Mesothelial cell of epicardium (in vitro differentiated cells): ENCODE results near the gene SHROOM1. TPM values are rescaled to one million over a fixed set of nuclear protein-coding genes. Genes with fewer than 3 reads are reported as not detected.

Experiments
- DNase-seq, 2 experiments: peaks; one replicate each; pipeline ENCODE4 v3.0.0; 2021; ENCODE audit warnings: low spot score in 2 of 2; ENCODE audit not compliant: unreplicated experiment in 2 of 2
- H3K27ac Mint-ChIP-seq: 2 replicates; pipeline ENCODE4 v1.8.0; 2021; ENCODE audit warnings: mixed read lengths
- H3K27me3 Mint-ChIP-seq: 2 replicates; pipeline ENCODE4 v1.8.0; 2021; ENCODE audit warnings: low read depth, mixed read lengths
- H3K36me3 Mint-ChIP-seq: 2 replicates; pipeline ENCODE4 v1.8.0; 2021; ENCODE audit warnings: mixed read lengths
- H3K4me1 Mint-ChIP-seq: 2 replicates; pipeline ENCODE4 v1.8.0; 2021; ENCODE audit warnings: mixed read lengths
- H3K4me3 Mint-ChIP-seq: 2 replicates; pipeline ENCODE4 v1.8.0; 2021; ENCODE audit warnings: mild to moderate bottlenecking, moderate library complexity, mixed read lengths
- H3K9me3 Mint-ChIP-seq: 2 replicates; pipeline ENCODE4 v1.8.0; 2021; ENCODE audit warnings: mixed read lengths
- total RNA-seq: library from RNA; stranded (reverse); gene quantifications from 3 replicates; pipeline ENCODE4 v1.2.1, GENCODE V29; 2021
- TF ChIP-seq, protein P1 (sequence below): fragments of 200-600 bp; sonication (generic); IDR thresholded peaks from one replicate; pipeline ENCODE4 v1.5.0; 2021; ENCODE audit warnings: antibody characterized with exemption; ENCODE audit not compliant: unreplicated experiment

The SHROOM1 gene, protein sequence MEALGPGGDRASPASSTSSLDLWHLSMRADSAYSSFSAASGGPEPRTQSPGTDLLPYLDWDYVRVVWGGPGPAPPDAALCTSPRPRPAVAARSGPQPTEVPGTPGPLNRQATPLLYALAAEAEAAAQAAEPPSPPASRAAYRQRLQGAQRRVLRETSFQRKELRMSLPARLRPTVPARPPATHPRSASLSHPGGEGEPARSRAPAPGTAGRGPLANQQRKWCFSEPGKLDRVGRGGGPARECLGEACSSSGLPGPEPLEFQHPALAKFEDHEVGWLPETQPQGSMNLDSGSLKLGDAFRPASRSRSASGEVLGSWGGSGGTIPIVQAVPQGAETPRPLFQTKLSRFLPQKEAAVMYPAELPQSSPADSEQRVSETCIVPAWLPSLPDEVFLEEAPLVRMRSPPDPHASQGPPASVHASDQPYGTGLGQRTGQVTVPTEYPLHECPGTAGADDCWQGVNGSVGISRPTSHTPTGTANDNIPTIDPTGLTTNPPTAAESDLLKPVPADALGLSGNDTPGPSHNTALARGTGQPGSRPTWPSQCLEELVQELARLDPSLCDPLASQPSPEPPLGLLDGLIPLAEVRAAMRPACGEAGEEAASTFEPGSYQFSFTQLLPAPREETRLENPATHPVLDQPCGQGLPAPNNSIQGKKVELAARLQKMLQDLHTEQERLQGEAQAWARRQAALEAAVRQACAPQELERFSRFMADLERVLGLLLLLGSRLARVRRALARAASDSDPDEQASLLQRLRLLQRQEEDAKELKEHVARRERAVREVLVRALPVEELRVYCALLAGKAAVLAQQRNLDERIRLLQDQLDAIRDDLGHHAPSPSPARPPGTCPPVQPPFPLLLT
- total RNA-seq: 8.6 to 12.2 TPM (median 8.6 TPM) in 3 replicates

DNA sequence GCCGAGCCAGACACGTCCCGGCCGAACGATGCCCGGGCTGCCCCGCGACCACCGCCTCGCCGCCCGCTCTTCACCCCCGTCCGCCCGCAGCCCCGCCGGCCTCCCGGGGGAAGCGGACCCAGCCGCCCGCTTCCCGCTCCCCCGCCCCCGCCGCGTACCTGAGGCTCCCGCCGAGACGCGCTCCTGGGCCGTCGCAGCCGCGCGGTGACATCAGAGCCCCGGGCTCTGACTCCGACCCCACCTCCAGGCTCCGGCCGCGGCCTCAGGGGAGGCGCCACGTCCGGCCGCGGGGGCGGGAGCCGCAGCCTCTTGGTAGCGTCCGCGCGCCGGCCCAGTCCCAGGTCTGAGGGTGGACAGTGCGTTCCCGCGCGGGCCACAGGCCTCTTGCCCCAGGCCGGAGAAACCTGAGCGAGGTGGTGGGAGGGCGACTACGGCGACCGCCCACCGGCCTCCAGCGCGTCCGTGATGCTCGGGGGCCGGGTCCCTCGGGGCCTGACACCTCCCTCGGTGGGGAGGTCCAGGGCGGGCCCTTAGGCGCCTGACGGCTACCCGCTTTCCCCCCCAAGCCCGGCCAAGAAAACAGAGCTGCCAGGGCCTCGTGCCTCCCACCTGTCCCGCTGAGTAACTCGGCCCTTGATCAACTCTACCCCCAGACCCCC, at the start of gene SHROOM1:
SHROOM1 (minus strand) TSS at position 212 of the 659 bp plus-strand sequence. CDS start 4,507 bp downstream, outside the sequence.
- Mint-ChIP-seq H3K4me1 (peaks cover 8% of the 10 kb centered on the region), H3K9me3 (no peaks in the 10 kb centered on the region), H3K4me3 (peak within 1 kb of the TSS; percentile 86), H3K27ac (peak within 1 kb of the TSS; percentile 78), H3K27me3 (peaks cover 46% of the 10 kb centered on the region), H3K36me3 (no peaks in the 10 kb centered on the region)
- TF ChIP-seq, protein P1, sequence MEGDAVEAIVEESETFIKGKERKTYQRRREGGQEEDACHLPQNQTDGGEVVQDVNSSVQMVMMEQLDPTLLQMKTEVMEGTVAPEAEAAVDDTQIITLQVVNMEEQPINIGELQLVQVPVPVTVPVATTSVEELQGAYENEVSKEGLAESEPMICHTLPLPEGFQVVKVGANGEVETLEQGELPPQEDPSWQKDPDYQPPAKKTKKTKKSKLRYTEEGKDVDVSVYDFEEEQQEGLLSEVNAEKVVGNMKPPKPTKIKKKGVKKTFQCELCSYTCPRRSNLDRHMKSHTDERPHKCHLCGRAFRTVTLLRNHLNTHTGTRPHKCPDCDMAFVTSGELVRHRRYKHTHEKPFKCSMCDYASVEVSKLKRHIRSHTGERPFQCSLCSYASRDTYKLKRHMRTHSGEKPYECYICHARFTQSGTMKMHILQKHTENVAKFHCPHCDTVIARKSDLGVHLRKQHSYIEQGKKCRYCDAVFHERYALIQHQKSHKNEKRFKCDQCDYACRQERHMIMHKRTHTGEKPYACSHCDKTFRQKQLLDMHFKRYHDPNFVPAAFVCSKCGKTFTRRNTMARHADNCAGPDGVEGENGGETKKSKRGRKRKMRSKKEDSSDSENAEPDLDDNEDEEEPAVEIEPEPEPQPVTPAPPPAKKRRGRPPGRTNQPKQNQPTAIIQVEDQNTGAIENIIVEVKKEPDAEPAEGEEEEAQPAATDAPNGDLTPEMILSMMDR: no peak
- peak in 1 of 2 experiments; percentile 35 for DNase-seq

DNA sequence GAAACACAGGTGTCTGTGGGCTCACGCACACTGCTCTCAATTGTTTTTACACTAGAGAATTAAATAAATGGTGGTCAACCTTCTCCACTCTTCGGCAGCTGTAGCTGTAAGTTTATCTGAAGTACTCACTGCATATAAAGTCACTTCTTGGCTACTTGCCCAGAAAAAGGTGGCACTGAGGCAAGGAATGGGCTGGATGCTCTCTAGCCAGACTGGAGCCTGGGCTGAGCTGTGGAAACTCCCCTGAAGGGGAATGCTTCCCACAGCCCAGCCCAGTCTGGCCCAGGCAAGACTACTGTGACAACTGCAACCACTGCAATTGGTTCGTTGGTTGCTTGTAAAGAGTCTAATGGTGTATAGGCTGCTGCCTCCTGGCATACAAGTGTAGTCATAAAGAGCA, 47.5 kb upstream of the SHROOM1 start:
- Mint-ChIP-seq H3K27me3 (no peaks in the 10 kb centered on the region), H3K36me3 (peaks cover 22% of the 10 kb centered on the region), H3K4me3 (no peak overlapping the region), H3K9me3 (no peaks in the 10 kb centered on the region), H3K27ac (peak overlapping the region; percentile 88), H3K4me1 (peaks cover 8% of the 10 kb centered on the region)
- DNase-seq: no peak
- TF ChIP-seq, protein P1: no peak

DNA sequence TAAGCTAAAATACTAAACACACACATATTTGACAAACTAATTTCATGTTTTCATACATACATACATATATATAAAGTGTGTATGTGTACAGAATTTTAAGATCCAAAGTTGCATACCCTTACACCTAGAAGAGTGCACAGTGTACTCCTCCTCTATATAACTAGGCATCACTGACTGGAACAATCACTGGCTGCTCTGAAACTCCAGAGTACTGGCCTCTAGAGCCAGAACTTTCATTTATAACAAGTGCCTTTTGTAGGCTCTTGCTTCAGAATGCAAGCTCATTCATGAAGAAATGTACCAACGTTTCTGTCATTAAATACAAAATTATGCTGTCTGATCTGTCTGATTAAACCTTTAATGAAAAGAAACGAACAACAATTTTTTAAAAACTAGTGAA, 47.0 kb upstream of the SHROOM1 start:
- H3K36me3 Mint-ChIP-seq: peaks cover 19% of the 10 kb centered on the region
- peak overlapping the region; percentile 88 for H3K27ac Mint-ChIP-seq

DNA sequence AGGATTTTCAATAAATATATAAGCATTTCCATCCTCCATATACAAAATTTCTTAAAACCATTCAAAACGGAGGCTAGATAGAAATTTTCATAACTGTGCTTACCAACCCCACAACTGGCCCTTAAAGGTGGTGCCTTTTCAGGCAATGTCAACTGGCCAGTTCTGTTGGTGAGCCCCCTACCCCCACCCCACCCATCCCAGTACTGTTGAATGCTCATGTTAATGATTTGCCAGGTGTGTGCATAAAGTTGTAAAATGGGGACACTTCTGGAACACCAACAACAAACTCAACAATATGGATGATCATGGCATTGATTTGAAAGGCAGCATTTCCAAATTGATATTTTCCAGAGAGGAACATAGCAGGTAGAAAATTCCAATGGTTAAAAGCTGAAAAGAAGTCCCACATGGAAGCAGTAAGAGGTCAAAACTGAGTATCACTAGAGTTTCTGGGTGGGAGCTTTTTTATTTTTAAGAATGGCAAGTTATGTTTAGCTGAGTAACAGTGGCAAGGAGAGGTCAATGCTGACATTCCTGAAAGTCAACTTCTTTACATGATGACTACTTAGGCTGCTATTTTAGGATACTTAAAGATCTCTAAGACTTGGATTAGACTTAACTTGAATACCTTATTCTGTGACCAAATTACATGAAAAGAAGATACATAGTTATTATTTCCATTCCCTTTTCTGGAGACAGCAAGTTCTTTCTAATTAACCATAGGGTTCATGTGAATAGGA, 45.7 kb upstream of the SHROOM1 start:
- H3K36me3 Mint-ChIP-seq: peaks cover 19% of the 10 kb centered on the region
- no peaks in the 10 kb centered on the region for H3K27me3 Mint-ChIP-seq
- TF ChIP-seq, protein P1: no peak
- DNase-seq: no peak
- H3K4me1 Mint-ChIP-seq: peaks cover 8% of the 10 kb centered on the region
- no peaks in the 10 kb centered on the region for H3K9me3 Mint-ChIP-seq
- H3K27ac Mint-ChIP-seq: no peak overlapping the region
- H3K4me3 Mint-ChIP-seq: no peak overlapping the region

More for the DNA sequence above, 47.0 kb upstream of the SHROOM1 start:
- Mint-ChIP-seq H3K4me3 (no peak overlapping the region), H3K9me3 (no peaks in the 10 kb centered on the region), H3K27me3 (no peaks in the 10 kb centered on the region), H3K4me1 (peaks cover 8% of the 10 kb centered on the region)
- no peak for DNase-seq
- TF ChIP-seq, protein P1: no peak

DNA sequence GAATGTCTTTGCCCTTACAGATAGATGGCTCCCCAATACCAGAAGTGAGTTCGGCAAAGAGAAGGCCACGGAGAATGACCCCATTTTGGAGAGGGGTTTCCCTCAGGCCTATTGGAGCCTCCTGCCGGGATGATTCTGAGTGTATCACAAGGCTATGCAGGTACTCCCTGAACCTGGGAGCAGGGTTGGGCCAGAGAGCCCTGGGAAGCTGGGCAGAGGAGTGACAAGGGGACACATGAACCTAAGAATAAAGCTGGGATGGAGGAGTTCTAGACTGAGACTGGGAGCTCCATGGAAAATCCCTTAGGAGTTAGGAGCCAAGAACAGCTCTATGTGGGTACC, 43.5 kb upstream of the SHROOM1 start:
- TF ChIP-seq, protein P1: no peak

More for the DNA sequence above, 43.5 kb upstream of the SHROOM1 start:
- H3K27ac Mint-ChIP-seq: no peak overlapping the region
- DNase-seq: no peak
- H3K4me1 Mint-ChIP-seq: peaks cover 8% of the 10 kb centered on the region
- H3K36me3 Mint-ChIP-seq: peaks cover 10% of the 10 kb centered on the region
- no peak overlapping the region for H3K4me3 Mint-ChIP-seq
- H3K27me3 Mint-ChIP-seq: no peaks in the 10 kb centered on the region
- H3K9me3 Mint-ChIP-seq: no peaks in the 10 kb centered on the region
